Measurements from ENCODE around the gene GATAD2A.

Gene GATAD2A

GRCh38 chr19:19547674-19548336 is 142.3 kb downstream of the GATAD2A start:
- no peak for DNase-seq (ENCODE audit: low spot score)

GRCh38 chr19:19548915-19549759 is 143.7 kb downstream of the GATAD2A start:
- DNase-seq (ENCODE audit: low spot score): no peak

GRCh38 chr19:19549804-19550464 is 144.5 kb downstream of the GATAD2A start:
- DNase-seq (ENCODE audit: low spot score): no peak

GRCh38 chr19:19550485-19550929 is 145.0 kb downstream of the GATAD2A start:
- DNase-seq (ENCODE audit: low spot score): no peak

- DNase-seq (ENCODE audit: low spot score): no peak
These were observed 145.7 kb downstream of the GATAD2A start for GRCh38 chr19:19550972-19551852.

- no peak for DNase-seq (ENCODE audit: low spot score)
These were observed 146.3 kb downstream of the GATAD2A start for GRCh38 chr19:19551853-19552192.

- peak; percentile 97 for DNase-seq (ENCODE audit: low spot score)
These were observed 147.3 kb downstream of the GATAD2A start for GRCh38 chr19:19552798-19553197.

GRCh38 chr19:19553670-19554069 is 148.2 kb downstream of the GATAD2A start:
- DNase-seq (ENCODE audit: low spot score): no peak

- DNase-seq (ENCODE audit: low spot score): peak; percentile 91
These were observed 148.9 kb downstream of the GATAD2A start for GRCh38 chr19:19554074-19555023.

- no peak for DNase-seq (ENCODE audit: low spot score)
These were observed 152.6 kb downstream of the GATAD2A start for GRCh38 chr19:19558055-19558454.

Measured in hepatic stellate cell (primary cell).